Activated CD8-positive, alpha-beta T cell treated with anti-CD3 and anti-CD28 coated beads, Interleukin-2, amount 10 ng/mL, durations not matched to agents 7 days and 5 days (primary cell): ENCODE measurements around the gene MEST. TPM values are rescaled to one million over a fixed set of nuclear protein-coding genes. Genes with fewer than 3 reads are reported as not detected.

Experiments
- ATAC-seq: fragments of 150-1000 bp; cut with Tn5 transposase; one replicate; pipeline ENCODE4 v1.10.0; 2021; ENCODE audit warnings: moderate library complexity
- CTCF ChIA-PET: fragments of 350-600 bp; sonication (Branson Sonifier 250); formaldehyde crosslinking; loops from one replicate; lab custom pipeline; 2021; ENCODE audit warnings: antibody characterized with exemption; lab: Charles Lee
- POLR2A ChIA-PET: fragments of 350-600 bp; sonication (Branson Sonifier 250); formaldehyde crosslinking; loops from one replicate; lab custom pipeline; 2021; ENCODE audit warnings: antibody characterized with exemption; lab: Charles Lee
- DNase-seq: peaks from one replicate; pipeline ENCODE4 v3.0.0-alpha.2; 2020
- H3K27ac Mint-ChIP-seq: one replicate; pipeline ENCODE4 v1.8.0; 2021; ENCODE audit warnings: mild to moderate bottlenecking, mixed read lengths
- H3K27me3 Mint-ChIP-seq: one replicate; pipeline ENCODE4 v1.8.0; 2021; ENCODE audit warnings: low read depth, mixed read lengths
- H3K36me3 Mint-ChIP-seq: one replicate; pipeline ENCODE4 v1.8.0; 2021; ENCODE audit warnings: low read depth, mixed read lengths
- H3K4me1 Mint-ChIP-seq: one replicate; pipeline ENCODE4 v1.8.0; 2021; ENCODE audit warnings: low read depth, mixed read lengths
- H3K4me3 Mint-ChIP-seq: one replicate; pipeline ENCODE4 v1.8.0; 2021; ENCODE audit warnings: mild to moderate bottlenecking, mixed read lengths
- H3K9me3 Mint-ChIP-seq: one replicate; pipeline ENCODE4 v1.8.0; 2022; ENCODE audit warnings: mixed read lengths; ENCODE audit not compliant: insufficient read depth
- total RNA-seq, 2 experiments: library from RNA; stranded (reverse); gene quantifications; one replicate each; pipeline ENCODE4 v1.2.3, GENCODE V29; 2021

The MEST gene
- total RNA-seq, 2 experiments from 2014 or later: 2.9 to 3.5 TPM

- H3K27ac Mint-ChIP-seq: peak overlapping the region; percentile 23
- H3K36me3 Mint-ChIP-seq: peaks cover 4% of the 10 kb centered on the region
- CTCF ChIA-PET: interaction anchor here (0.7 to 1.8 kb wide), 8 partner anchors 9 to 244 kb away, joined by 3 to 8 read pairs (median 3); no protein-coding TSS in a partner anchor
- POLR2A ChIA-PET: no interaction called here
- DNase-seq (peak; percentile 63), ATAC-seq (peak; percentile 76)
- peaks cover 53% of the 10 kb centered on the region for H3K27me3 Mint-ChIP-seq
- H3K4me1 Mint-ChIP-seq: peaks cover 27% of the 10 kb centered on the region
- H3K9me3 Mint-ChIP-seq: no peaks in the 10 kb centered on the region
- H3K4me3 Mint-ChIP-seq: peak overlapping the region; percentile 76
Observed at GRCh38 chr7:130486114-130486953, 5.6 kb upstream of the MEST start.

- Mint-ChIP-seq H3K36me3 (peaks cover 4% of the 10 kb centered on the region), H3K9me3 (no peaks in the 10 kb centered on the region), H3K27ac (no peak overlapping the region), H3K27me3 (peaks cover 55% of the 10 kb centered on the region), H3K4me1 (peaks cover 30% of the 10 kb centered on the region), H3K4me3 (peak overlapping the region; percentile 76)
- DNase-seq (no peak), ATAC-seq (no peak)
- CTCF ChIA-PET: interaction anchor here (0.7 to 1.8 kb wide), 9 partner anchors 10 to 271 kb away, joined by 3 to 8 read pairs (median 3); no protein-coding TSS in a partner anchor
- POLR2A ChIA-PET: interaction anchor here (0.7 kb wide), 1 partner anchor 93 kb away, joined by 3 read pairs; no protein-coding TSS in a partner anchor
Observed at GRCh38 chr7:130486954-130487436, 4.9 kb upstream of the MEST start.

GRCh38 chr7:130488392-130489139 is 3.3 kb upstream of the MEST start:
- ChIA-PET CTCF (interaction anchor here (1.0 to 1.3 kb wide), 3 partner anchors 245 to 879 kb away, joined by 3 to 4 read pairs (median 3); no protein-coding TSS in a partner anchor), POLR2A (interaction anchor here (0.6 kb wide), 1 partner anchor 215 kb away, joined by 3 read pairs; no protein-coding TSS in a partner anchor)
- Mint-ChIP-seq H3K27ac (no peak overlapping the region), H3K4me3 (no peak overlapping the region), H3K27me3 (peaks cover 59% of the 10 kb centered on the region), H3K9me3 (no peaks in the 10 kb centered on the region), H3K36me3 (peaks cover 10% of the 10 kb centered on the region), H3K4me1 (peaks cover 35% of the 10 kb centered on the region)
- ATAC-seq: no peak
- no peak for DNase-seq

GRCh38 chr7:130489140-130489983 is 2.5 kb upstream of the MEST start:
- H3K27me3 Mint-ChIP-seq: peaks cover 63% of the 10 kb centered on the region
- POLR2A ChIA-PET: no interaction called here
- H3K27ac Mint-ChIP-seq: no peak overlapping the region
- DNase-seq (no peak), ATAC-seq (no peak)
- H3K4me3 Mint-ChIP-seq: no peak overlapping the region
- CTCF ChIA-PET: interaction anchor here (1.0 to 1.1 kb wide), 3 partner anchors 62 to 880 kb away, joined by 3 to 4 read pairs (median 3); no protein-coding TSS in a partner anchor
- H3K9me3 Mint-ChIP-seq: no peaks in the 10 kb centered on the region
- H3K4me1 Mint-ChIP-seq: peaks cover 35% of the 10 kb centered on the region
- H3K36me3 Mint-ChIP-seq: peaks cover 10% of the 10 kb centered on the region

- Mint-ChIP-seq H3K27me3 (peaks cover 63% of the 10 kb centered on the region), H3K9me3 (no peaks in the 10 kb centered on the region), H3K4me1 (peaks cover 28% of the 10 kb centered on the region), H3K4me3 (no peak overlapping the region), H3K36me3 (peaks cover 9% of the 10 kb centered on the region), H3K27ac (no peak overlapping the region)
- ChIA-PET CTCF (no interaction called here), POLR2A (no interaction called here)
- no peak for ATAC-seq
- no peak for DNase-seq
Observed at GRCh38 chr7:130490311-130490791, 1.5 kb upstream of the MEST start.

- peak overlapping the region; percentile 63 for H3K4me3 Mint-ChIP-seq
- H3K4me1 Mint-ChIP-seq: peaks cover 20% of the 10 kb centered on the region
- peak; percentile 57 for ATAC-seq
- no peaks in the 10 kb centered on the region for H3K9me3 Mint-ChIP-seq
- H3K27ac Mint-ChIP-seq: no peak overlapping the region
- DNase-seq: peak; percentile 47
- ChIA-PET POLR2A (no interaction called here), CTCF (no interaction called here)
- H3K36me3 Mint-ChIP-seq: peaks cover 8% of the 10 kb centered on the region
- peaks cover 59% of the 10 kb centered on the region for H3K27me3 Mint-ChIP-seq
Observed at GRCh38 chr7:130490888-130491804, 739 bp upstream of the MEST start.

GRCh38 chr7:130492523-130493274 is 814 bp downstream of the MEST start:
- Mint-ChIP-seq H3K9me3 (no peaks in the 10 kb centered on the region), H3K36me3 (peaks cover 8% of the 10 kb centered on the region), H3K4me3 (peak overlapping the region; percentile 19), H3K27ac (no peak overlapping the region), H3K27me3 (peaks cover 50% of the 10 kb centered on the region), H3K4me1 (peaks cover 12% of the 10 kb centered on the region)
- CTCF ChIA-PET: no interaction called here
- POLR2A ChIA-PET: no interaction called here
- DNase-seq (no peak), ATAC-seq (no peak)

GRCh38 chr7:130493275-130493873 is 1.5 kb downstream of the MEST start:
- peaks cover 44% of the 10 kb centered on the region for H3K27me3 Mint-ChIP-seq
- no peaks in the 10 kb centered on the region for H3K9me3 Mint-ChIP-seq
- H3K36me3 Mint-ChIP-seq: peaks cover 8% of the 10 kb centered on the region
- POLR2A ChIA-PET: no interaction called here
- CTCF ChIA-PET: no interaction called here
- H3K4me1 Mint-ChIP-seq: peaks cover 12% of the 10 kb centered on the region
- no peak for DNase-seq
- H3K27ac Mint-ChIP-seq: no peak overlapping the region
- no peak overlapping the region for H3K4me3 Mint-ChIP-seq
- no peak for ATAC-seq

- H3K4me3 Mint-ChIP-seq: no peak overlapping the region
- CTCF ChIA-PET: no interaction called here
- POLR2A ChIA-PET: no interaction called here
Observed at GRCh38 chr7:130494431-130494858, 2.6 kb downstream of the MEST start.

More at GRCh38 chr7:130494431-130494858, 2.6 kb downstream of the MEST start:
- no peak overlapping the region for H3K27ac Mint-ChIP-seq
- no peaks in the 10 kb centered on the region for H3K9me3 Mint-ChIP-seq
- DNase-seq (no peak), ATAC-seq (no peak)
- peaks cover 40% of the 10 kb centered on the region for H3K27me3 Mint-ChIP-seq
- peaks cover 8% of the 10 kb centered on the region for H3K36me3 Mint-ChIP-seq
- peaks cover 12% of the 10 kb centered on the region for H3K4me1 Mint-ChIP-seq
